ENCODE data around the gene BHLHE40. TPM values are rescaled to one million over a fixed set of nuclear protein-coding genes. Genes with fewer than 3 reads are reported as not detected.

Gene BHLHE40
- total and polyA plus RNA-seq, 2 donors (not counting 3 experiments of a cell fraction or from before 2014, with no cell fraction given), result 40.3 to 57.9 TPM

DNA sequence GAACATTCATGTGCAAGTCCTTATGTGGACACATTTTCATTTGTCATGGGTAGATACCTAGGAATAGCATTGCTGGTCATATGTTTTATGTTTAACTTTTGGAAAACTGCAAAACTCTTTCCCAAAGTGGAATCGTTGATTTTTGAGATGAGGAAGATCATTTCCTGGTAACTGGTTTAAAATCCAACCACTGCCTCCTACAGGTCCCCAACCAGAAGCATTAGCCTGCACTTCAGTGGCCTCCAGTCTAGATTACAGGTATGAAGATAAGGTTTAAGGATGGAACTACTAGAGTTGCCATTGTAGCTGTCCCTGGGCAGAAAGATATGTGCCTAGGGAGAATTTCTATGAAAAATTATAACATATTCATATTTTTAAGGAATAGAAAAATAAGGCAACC, 48.7 kb upstream of the BHLHE40 start:
- no peak overlapping the region for H3K9ac ChIP-seq (replicated peaks; ENCODE audit: extremely low read depth, insufficient read depth, low read length)
- no peaks in the 10 kb centered on the region for H3K79me2 ChIP-seq (ENCODE audit: control insufficient read depth, insufficient read depth, low read length)
- no peaks in the 10 kb centered on the region for H3K9me1 ChIP-seq (replicated peaks; ENCODE audit: control insufficient read depth, extremely low read depth, insufficient read depth, low read length)
- H3K27me3 ChIP-seq (ENCODE audit: control insufficient read depth in 2 of 2, insufficient read depth in 2 of 2, low read length in 2 of 2), result no peaks in the 10 kb centered on the region
- H3K36me3 ChIP-seq (ENCODE audit: control insufficient read depth in 2 of 2, extremely low read depth in 1 of 2, insufficient read depth in 2 of 2, low read length in 2 of 2), result no peaks in the 10 kb centered on the region
- H3K9me3 ChIP-seq (replicated peaks; ENCODE audit: control insufficient read depth, insufficient read depth, low read length), result no peaks in the 10 kb centered on the region
- H3K4me2 ChIP-seq (ENCODE audit: insufficient read depth, low read length), result no peak overlapping the region
- H4K20me1 ChIP-seq (replicated peaks; ENCODE audit: control insufficient read depth, extremely low read depth, insufficient read depth, low read length), result no peaks in the 10 kb centered on the region
- POLR2A ChIA-PET, result no interaction called here
- DNase-seq (ENCODE audit: low read depth, low spot score) (no peak), FAIRE-seq (no peak)
- BruUV-seq (replicated peaks), result no TSS peak
- CTCF ChIA-PET, result interaction anchor here (1.5 kb wide), 1 partner anchor 87 kb away, joined by 3 read pairs; no protein-coding TSS in a partner anchor
- no peak overlapping the region for H3K4me3 ChIP-seq (replicated peaks in 1 of 3; ENCODE audit: insufficient read depth in 1 of 3, low read depth in 1 of 3, low read length in 3 of 3)
- dilution Hi-C loops (cut with MboI; ENCODE audit: extremely low pct_ligation_motif_present, low sequenced_read_pairs) (no loop called here), intact Hi-C loops (cut with micrococcal nuclease) (no loop called here)
- H2AFZ ChIP-seq (ENCODE audit: low read depth, low read length), result no peak overlapping the region
- no peaks in the 10 kb centered on the region for H3K4me1 ChIP-seq (ENCODE audit: control insufficient read depth, extremely low read depth, insufficient read depth, low read length)
- H3K27ac ChIP-seq (ENCODE audit: insufficient read depth, low read depth, low read length), result no peak overlapping the region
- TF ChIP-seq EZH2 (IDR thresholded peaks at IDR 0.05; ENCODE audit: borderline replicate concordance, low read depth, low read length, severe bottlenecking), result no peak
- no peak for TF ChIP-seq MYC (IDR thresholded peaks at IDR 0.05; ENCODE audit: low read depth, low read length)
- no peak for TF ChIP-seq GATA2 (IDR thresholded peaks at IDR 0.05; ENCODE audit: insufficient read depth, insufficient read length, low read depth, low read length)
- no peak for TF ChIP-seq JUN (IDR thresholded peaks at IDR 0.05; ENCODE audit: borderline replicate concordance, insufficient read depth, insufficient read length, low read depth)
- TF ChIP-seq, protein P1, sequence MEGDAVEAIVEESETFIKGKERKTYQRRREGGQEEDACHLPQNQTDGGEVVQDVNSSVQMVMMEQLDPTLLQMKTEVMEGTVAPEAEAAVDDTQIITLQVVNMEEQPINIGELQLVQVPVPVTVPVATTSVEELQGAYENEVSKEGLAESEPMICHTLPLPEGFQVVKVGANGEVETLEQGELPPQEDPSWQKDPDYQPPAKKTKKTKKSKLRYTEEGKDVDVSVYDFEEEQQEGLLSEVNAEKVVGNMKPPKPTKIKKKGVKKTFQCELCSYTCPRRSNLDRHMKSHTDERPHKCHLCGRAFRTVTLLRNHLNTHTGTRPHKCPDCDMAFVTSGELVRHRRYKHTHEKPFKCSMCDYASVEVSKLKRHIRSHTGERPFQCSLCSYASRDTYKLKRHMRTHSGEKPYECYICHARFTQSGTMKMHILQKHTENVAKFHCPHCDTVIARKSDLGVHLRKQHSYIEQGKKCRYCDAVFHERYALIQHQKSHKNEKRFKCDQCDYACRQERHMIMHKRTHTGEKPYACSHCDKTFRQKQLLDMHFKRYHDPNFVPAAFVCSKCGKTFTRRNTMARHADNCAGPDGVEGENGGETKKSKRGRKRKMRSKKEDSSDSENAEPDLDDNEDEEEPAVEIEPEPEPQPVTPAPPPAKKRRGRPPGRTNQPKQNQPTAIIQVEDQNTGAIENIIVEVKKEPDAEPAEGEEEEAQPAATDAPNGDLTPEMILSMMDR (IDR thresholded peaks at IDR 0.05; ENCODE audit: extremely low read depth in 1 of 2, insufficient read depth in 1 of 2, low read depth in 1 of 2, low read length in 2 of 2), result no peak
- TF ChIP-seq POLR2AphosphoS5 (IDR thresholded peaks at IDR 0.05; ENCODE audit: insufficient read depth, low read depth, low read length), result no peak
- no peak for TF ChIP-seq POLR2A (IDR thresholded peaks at IDR 0.05; ENCODE audit: low read depth, low read length)
